HG03565 (cell line): ENCODE results near the gene NUDT16L1.

Source experiments
- ATAC-seq: cut with Tn5 transposase; IDR thresholded peaks from one replicate; pipeline ENCODE4 v1.9.1; 2021; ENCODE audit warnings: mild to moderate bottlenecking, moderate library complexity; ENCODE audit not compliant: unreplicated experiment

NUDT16L1 gene

DNA sequence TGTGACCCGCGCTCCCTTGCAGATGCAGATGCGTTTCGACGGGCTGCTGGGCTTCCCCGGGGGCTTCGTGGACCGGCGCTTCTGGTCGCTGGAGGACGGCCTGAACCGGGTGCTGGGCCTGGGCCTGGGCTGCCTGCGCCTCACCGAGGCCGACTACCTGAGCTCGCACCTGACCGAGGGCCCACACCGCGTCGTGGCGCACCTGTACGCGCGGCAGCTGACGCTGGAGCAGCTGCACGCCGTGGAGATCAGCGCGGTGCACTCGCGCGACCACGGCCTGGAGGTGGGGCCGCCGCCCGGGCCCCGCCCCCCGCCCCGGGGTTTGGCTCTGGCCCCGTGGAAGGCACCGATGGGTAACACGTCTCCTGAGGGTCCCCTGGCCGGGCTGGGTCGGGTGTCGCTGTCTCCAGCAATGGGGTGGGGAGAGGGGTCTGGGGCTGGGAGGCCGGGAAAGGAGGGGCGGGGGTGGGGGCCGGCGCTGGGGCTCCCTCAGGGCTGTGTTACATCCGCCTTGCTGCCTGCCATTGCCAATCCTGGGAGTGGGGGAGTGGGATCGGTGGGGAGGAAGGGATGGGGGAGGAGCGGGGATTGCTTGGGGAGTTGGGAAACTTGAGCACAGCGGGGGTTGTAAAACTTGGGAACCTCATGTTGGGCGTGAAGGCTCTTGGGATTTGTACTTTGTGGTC is 737 bp downstream of the NUDT16L1 start:
- no peak for ATAC-seq

- ATAC-seq = no peak
Observed at GRCh38 chr16:4694642-4695451, 1.5 kb downstream of the NUDT16L1 start.

DNA sequence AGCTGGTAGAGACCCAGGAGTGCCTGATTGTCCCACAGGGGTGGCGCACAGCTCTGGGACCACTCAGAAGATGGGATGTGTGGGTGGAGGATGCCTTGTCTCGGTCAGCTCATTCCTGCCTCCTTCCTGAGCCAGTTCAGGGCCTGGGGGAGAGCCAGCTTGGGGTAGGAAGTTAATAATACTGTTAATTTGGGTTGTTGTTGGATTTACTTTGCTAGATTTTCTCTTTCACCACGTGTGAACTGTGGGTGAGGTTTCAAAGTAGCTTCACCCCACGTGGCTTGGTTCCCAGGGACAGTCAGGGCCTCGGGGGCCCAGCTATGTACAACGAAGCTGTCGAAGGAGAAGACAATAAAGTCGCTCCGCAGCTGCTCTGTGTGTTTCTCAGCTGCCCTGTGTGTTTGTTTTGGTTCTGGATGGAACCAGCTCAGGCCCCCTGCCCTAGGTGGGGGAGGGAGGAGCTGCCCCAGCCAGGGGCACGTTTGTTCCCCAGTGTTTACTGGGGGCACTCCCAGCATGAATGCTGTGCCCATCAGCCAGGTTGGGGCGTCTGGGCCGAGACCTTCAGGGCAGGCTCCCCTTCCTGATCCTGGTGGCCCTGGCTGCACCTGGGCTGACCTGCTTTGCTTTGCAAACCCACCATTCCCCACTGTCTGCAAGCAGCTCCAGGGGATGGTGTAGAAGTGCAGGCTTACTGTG is 2.3 kb downstream of the NUDT16L1 start:
- no peak for ATAC-seq

- no peak for ATAC-seq
Observed at GRCh38 chr16:4696172-4696904, 3.0 kb downstream of the NUDT16L1 start.

GRCh38 chr16:4696905-4697847 is 3.8 kb downstream of the NUDT16L1 start:
- no peak for ATAC-seq

DNA sequence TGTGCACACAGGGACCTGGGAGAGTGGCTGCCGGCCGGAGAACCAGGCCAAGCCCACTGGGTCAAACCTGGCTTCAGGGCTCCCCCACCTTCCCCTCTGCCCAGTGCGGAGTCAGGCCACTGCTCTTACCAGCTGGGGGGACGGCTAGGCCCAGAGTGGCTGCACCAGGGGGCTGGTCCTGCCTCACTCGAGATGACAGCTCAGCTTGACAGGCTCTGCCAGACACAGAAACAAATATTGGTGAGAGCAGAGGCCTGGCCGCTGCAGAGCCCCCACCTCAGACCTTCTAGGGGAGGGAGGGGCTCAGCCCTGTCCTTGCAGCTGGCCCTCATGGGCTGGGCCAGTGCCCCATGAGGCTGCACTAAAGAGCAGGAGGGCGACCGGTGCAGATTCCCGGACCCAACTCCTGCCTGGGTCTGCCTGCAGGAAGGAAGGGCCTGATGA is 4.5 kb downstream of the NUDT16L1 start:
- ATAC-seq = no peak

DNA sequence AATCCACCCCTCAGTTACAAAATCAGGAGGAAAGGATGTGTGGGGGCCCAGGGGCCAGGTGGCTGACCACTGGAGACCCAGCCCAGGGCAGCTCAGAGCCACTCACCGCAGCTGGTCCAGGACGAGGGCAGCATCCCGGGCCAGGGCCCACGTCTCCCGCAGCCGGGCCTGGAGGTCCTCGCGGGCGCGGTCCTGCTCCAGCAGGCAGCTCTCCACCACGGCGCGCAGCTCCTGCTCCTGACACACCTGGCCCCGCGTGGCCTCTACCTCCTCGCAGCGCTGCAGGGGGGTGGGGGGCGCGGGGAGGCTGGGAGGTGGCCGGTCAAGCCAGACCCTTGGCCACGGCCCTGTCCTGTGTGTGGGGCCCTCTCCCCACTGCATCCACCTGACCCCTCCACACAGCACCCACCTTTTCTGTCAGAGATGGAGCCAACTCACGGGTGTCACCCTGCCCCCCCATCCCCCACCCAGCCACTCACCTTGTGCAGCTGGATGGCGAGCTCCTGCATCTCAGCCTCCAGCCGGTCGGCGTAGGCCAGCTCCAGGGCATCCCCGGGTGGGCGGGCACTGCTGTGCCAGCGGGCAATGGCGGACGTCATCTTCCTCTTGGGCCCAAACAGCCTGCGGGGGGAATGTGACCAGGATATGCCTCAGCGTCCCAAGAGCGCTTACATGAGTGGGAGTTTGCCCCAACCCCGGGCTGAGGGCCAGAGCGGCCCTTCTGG is 5.1 kb downstream of the NUDT16L1 start:
- ATAC-seq = no peak

DNA sequence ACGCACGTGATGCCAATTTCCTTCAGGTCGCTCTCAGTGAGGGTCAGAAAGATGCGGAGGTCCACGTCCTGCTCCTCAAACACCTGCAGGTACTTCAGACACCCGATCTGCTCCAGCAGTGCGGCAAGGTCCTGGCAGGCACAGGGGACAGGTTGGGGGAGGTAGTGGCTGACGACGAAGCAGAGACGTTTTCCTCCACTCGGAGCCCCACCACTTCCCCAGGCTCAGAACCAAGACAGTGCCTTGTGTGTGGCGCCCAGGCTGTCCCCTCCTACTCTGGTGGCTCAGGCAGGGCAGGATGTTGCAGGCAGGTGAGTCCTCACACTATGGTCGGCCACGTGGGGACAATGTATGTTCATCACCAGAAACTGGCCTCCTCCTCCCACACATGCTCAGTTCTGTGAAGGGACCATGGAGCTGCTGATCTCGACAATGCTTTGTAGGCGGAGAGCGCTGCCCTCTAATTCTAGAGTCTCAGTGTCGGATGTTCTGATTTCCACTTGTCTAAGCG is 5.7 kb downstream of the NUDT16L1 start:
- no peak for ATAC-seq

- ATAC-seq = no peak
Observed at GRCh38 chr16:4700380-4700996, 7.1 kb downstream of the NUDT16L1 start.

DNA sequence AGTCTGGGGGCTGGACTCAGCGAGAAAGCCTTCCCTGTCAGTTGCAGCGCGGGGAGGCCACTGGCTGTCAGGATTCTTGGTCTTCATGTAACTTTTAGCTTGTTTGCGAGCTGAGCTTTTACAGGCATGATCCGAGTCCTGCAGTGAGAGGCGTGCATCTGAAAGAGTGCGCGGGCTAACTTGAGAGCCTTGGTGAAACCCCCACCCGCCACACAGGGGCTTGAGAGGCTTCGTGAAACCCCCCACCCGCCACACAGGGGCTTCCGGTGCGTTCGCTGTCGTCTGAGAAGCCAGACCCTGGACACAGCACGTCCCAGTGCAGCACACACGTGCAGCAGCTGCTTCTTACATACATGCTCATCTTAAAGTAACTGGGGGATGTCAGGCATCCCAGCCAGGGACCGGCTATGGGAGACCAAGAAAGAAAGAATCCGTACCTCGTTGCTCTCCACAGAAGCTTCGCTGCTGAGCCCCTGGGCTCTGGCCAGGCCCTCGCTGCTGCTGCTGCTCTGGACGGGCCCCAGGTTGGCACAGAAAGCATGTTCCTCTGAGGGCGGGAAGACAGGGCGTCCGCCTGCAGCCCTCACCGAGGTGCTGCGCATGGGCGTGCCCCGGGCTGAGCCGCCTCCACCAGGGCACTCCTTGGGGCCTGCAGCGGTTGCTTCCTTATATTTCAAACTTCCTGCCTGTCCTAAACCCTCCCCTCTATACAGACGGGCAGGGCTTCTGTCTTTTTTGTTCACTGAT is 7.8 kb downstream of the NUDT16L1 start:
- no peak for ATAC-seq

DNA sequence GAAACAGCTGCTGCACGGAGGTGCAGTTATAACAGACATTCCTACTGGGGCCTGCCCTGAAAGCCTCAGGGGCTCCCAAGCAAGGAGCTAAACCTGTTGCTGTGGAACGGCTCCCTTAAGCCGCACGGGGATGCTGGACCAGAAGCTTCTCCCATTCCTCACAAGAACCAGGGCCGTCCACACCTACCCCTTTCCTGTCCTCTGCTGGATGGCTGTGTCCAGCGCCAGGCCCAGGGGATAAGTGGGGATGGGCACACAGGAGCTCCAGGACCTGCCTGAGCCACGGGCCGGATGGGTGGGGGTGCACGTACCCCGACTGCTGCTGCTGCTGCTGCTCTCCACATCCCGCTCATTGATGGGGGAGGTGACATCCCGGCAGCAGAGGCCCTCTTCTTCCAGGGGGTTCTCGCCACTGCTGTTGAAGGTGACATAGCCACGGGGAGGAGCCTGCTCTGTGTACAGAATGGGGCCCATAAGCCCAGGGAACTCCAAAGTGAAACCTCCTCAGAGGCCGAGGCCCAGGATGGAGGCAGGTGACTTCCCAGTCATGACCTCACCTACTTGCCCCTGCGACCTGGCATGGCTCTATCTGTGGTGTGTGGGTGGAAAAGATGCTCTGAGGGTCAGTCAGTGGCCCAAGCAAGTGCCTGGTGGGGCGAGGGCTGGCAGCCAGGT is 8.6 kb downstream of the NUDT16L1 start:
- ATAC-seq = no peak

GRCh38 chr16:4702466-4702808 is 9.1 kb downstream of the NUDT16L1 start:
- no peak for ATAC-seq

DNA sequence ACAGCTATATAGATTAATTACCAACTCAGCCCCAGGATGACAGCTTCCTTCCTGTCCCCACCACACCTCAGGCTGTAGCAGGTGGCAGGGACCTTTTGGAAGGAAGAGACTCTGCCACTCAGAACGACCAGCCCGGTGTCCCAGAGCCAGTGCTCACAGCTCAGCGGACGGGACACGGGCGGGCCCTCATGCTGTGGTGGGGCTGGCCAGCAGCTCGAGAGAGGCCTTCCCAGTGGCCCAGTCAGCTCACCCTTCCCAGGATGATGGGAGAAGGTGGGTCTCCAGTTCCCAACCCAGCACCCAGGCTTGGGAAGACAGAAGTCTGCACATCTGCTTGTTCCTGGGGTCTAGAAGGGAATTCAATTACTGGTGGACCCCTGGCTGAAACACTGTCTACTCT is 10.5 kb downstream of the NUDT16L1 start:
- ATAC-seq = no peak

- no peak for ATAC-seq
Observed at GRCh38 chr16:4704491-4704890, 11.1 kb downstream of the NUDT16L1 start.

- no peak for ATAC-seq
Observed at GRCh38 chr16:4704913-4705312, 11.6 kb downstream of the NUDT16L1 start.

DNA sequence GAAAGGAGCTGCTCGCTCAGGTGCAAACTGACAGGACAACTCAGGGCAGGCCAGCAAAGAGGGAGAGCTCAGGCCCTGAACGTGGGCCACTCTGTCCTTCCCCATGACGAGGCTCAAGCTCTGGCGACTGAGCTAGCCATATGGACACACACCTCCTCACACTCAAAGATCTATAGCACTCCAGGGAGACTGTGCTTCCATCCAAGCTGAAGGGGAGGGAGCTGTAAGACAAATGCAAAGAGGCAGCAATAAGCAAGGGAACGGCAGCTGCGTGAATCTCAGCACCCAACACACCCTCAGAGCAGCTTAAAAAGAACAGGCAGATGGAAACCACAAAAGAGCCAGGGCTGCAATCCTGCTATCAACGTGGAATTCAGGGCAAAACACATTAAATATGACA is 13.5 kb downstream of the NUDT16L1 start:
- no peak for ATAC-seq

GRCh38 chr16:4709481-4709880 is 16.1 kb downstream of the NUDT16L1 start:
- ATAC-seq = no peak
